Thymus (tissue), 11 donors: Measurements from ENCODE around the gene ASCC1. TPM values are rescaled to one million over a fixed set of nuclear protein-coding genes. Genes with fewer than 3 reads are reported as not detected.
A peak's percentile ranks its signal among the peaks of the same experiment; 100 is the strongest.

Source experiments
- DNase-seq, 9 donors: peaks; one replicate each; pipeline ENCODE4 v3.0.0-alpha.2; 2013; ENCODE audit warnings: low spot score in 9 of 9, low read depth in 6 of 9, missing footprints in 1 of 9
- H3K27ac ChIP-seq, 2 donors: one replicate each; pipeline ENCODE4 v1.5.1; 2013; ENCODE audit warnings: control low read depth in 1 of 2, low read depth in 1 of 2, low read length in 1 of 2, mild to moderate bottlenecking in 1 of 2, moderate library complexity in 1 of 2
- H3K27me3 ChIP-seq, 2 donors: one replicate each; pipeline ENCODE4 v1.5.1; 2013; ENCODE audit warnings: low read length in 1 of 2; ENCODE audit not compliant: control insufficient read depth in 2 of 2, insufficient read depth in 1 of 2
- H3K36me3 ChIP-seq, 2 donors: one replicate each; pipeline ENCODE4 v1.5.1; 2013; ENCODE audit warnings: low read length in 1 of 2, mild to moderate bottlenecking in 1 of 2, moderate library complexity in 1 of 2; ENCODE audit not compliant: control insufficient read depth in 2 of 2, insufficient read depth in 2 of 2
- H3K4me1 ChIP-seq, 2 donors: one replicate each; pipeline ENCODE4 v1.5.1; 2013; ENCODE audit warnings: low read length in 2 of 2; ENCODE audit not compliant: control insufficient read depth in 2 of 2, insufficient read depth in 2 of 2
- H3K4me3 ChIP-seq, 2 donors: one replicate each; pipeline ENCODE4 v1.5.1; 2013; ENCODE audit warnings: low read length in 2 of 2, control low read depth in 1 of 2, mild to moderate bottlenecking in 1 of 2
- H3K9me3 ChIP-seq, 2 donors: one replicate each; pipeline ENCODE4 v1.5.1; 2013; ENCODE audit warnings: low read length in 1 of 2, mild to moderate bottlenecking in 1 of 2; ENCODE audit not compliant: control insufficient read depth in 2 of 2, insufficient read depth in 1 of 2
- WGBS: extraction: QIAGEN DNeasy Blood & Tissue Kit; methylation state at CpG from one replicate; pipeline ENCODE4 v1.1.7; 2013; 5-methylcytosine and 5-hydroxymethylcytosine counted together
- polyA plus RNA-seq: library from polyadenylated mRNA; stranded (reverse); fragments of 200-250 nt; gene quantifications from one replicate; pipeline ENCODE4 v1.2.3, GENCODE V29; 2013
- total RNA-seq: library from RNA; stranded (reverse); fragments of 120-200 nt; gene quantifications from one replicate; pipeline ENCODE4 v1.2.4, GENCODE V29; 2013
- donor health status: healthy.

The ASCC1 gene
- total and polyA plus RNA-seq, 2 donors, result 22.1 to 29.7 TPM

DNA sequence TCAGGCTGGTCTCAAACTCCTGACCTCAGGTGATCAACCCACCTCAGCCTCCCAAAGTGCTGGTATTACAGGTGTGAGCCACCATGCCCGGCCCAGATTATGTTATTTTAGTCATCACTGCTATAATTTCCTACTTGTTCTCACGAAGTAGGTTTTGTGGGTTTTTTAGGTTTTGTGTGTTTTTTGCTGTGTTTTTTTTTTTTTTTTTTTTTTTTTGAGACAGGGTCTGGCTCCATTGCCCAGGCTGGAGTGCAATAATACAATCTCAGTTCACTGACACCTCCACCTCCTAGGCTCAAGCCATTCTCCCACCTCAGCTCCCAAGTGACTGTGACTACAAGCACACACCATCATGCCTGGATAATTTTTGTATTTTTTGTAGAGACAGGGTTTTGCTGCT, 21.1 kb downstream of the ASCC1 start:
- 95% methylated on average over 2 of the region's 2 CpGs for WGBS
- Histone ChIP-seq H3K4me1 (no peaks in the 10 kb centered on the region), H3K36me3 (peaks cover 16 to 22% of the 10 kb centered on the region in 2 donors), H3K9me3 (no peaks in the 10 kb centered on the region), H3K4me3 (no peak overlapping the region), H3K27me3 (no peaks in the 10 kb centered on the region), H3K27ac (no peak overlapping the region)
- DNase-seq, result no peak

DNA sequence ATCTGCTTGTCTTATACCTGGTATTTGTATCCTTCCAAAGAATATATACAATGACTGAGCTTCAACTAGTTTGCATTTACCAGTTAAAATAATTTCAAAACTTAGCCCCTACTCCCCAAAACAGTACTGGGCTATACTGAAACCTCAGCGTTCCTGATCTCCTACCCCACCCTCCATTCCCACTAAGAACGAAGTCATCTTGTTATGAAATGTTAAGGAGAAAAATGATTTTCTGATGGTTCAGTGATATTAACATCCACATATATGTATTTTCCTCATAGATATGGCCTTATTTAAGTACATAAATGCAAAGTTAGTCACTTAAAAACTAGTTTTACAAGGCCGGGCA, 29.1 kb downstream of the ASCC1 start:
- Histone ChIP-seq H3K27ac (peak overlapping the region in 1 of 2 donors; percentile 32), H3K36me3 (peaks cover 0 to 7% of the 10 kb centered on the region in 2 donors), H3K9me3 (peaks cover 0 to 3% of the 10 kb centered on the region in 2 donors), H3K4me1 (no peaks in the 10 kb centered on the region), H3K27me3 (no peaks in the 10 kb centered on the region), H3K4me3 (no peak overlapping the region)
- DNase-seq, result no peak
- 96% methylated on average over 3 of the region's 3 CpGs for WGBS

DNA sequence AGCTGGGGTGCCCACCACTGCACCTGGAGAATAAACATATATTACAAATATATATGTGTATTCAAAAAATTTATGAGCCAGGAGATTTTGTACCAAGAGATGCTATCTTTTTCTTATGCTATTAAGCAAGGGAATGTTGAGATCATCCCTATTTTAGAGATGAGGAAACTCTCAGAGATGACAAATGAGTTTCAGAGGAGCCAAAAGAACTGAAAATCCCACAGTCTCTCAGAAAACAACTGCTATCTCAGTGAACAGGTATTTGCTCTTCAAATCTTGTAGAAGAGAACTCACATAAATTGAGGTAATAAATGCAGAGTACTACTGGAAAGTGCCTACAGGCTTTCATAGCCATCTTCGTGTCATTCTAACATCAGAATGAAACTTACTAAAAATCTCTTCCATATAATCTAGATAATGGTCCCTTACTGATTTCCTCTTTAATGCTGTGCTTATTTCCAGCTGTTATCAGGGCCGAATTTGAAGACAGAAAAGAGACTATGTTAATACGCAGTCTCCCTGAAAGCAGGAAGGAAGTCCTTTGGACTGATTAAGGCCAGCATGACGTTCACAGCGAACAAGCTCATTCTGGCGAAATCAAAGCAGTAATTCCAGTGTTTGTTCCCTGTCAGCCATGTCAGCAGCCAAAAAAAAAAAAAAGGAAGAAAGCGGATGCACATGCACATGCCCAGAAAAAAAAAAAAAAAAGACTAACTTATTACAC, 29.7 kb downstream of the ASCC1 start:
- Histone ChIP-seq H3K36me3 (peaks cover 0 to 7% of the 10 kb centered on the region in 2 donors), H3K4me3 (no peak overlapping the region), H3K4me1 (no peaks in the 10 kb centered on the region), H3K9me3 (peaks cover 0 to 3% of the 10 kb centered on the region in 2 donors), H3K27me3 (no peaks in the 10 kb centered on the region), H3K27ac (peak overlapping the region; percentile 18 to 55)
- DNase-seq, result no peak
- WGBS, result 62% methylated on average over 7 of the region's 7 CpGs

DNA sequence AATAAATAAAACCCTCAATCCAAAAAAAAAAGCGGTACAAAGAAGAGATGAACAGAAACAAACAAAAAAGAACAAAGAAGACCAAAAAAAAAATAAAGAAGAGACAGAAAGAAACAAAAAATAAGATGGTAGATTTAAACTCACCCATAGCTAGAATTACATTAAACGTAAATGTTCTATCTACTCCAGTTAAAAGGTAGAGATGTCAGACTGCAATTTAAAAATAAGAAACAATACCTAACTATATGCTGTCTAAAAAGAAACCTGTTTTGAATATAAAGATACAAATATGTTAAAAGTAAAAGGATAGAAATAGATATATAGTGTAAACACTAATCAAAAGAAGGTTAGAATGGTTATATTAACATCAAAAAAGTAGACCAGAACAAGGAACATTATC, 31.9 kb downstream of the ASCC1 start:
- H3K36me3 ChIP-seq, result peaks cover 2% of the 10 kb centered on the region in 2 donors
- no peak for DNase-seq
- no peaks in the 10 kb centered on the region for H3K27me3 ChIP-seq
- H3K9me3 ChIP-seq, result peaks cover 0 to 3% of the 10 kb centered on the region in 2 donors
- WGBS, result 98% methylated on average over 2 of the region's 2 CpGs
- H3K4me1 ChIP-seq, result no peaks in the 10 kb centered on the region
- H3K4me3 ChIP-seq, result no peak overlapping the region
- no peak overlapping the region for H3K27ac ChIP-seq

DNA sequence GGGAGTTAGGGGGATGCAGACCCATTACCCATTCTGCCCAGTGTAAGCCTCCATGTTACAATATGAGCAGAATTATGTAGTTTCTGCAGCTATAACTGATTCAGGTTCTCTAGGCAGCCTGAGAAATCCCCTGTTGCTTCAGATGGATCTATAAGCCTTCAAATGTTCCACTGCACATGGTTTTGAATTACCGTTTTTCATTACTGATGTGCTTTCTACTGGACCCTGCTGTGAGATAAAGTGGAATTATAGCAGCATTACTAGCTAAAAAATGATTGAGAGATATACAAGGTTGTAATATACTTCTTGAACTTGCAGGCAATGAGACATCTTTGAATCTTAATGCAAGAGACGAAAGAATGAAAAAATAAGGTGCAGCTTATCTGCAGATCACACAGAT, 38.6 kb downstream of the ASCC1 start:
- no peak overlapping the region for H3K4me3 ChIP-seq
- no peaks in the 10 kb centered on the region for H3K27me3 ChIP-seq
- H3K36me3 ChIP-seq, result peaks cover 6 to 9% of the 10 kb centered on the region in 2 donors
- DNase-seq, result no peak
- H3K27ac ChIP-seq, result no peak overlapping the region
- 98% methylated on average over 2 of the region's 2 CpGs for WGBS
- no peaks in the 10 kb centered on the region for H3K4me1 ChIP-seq
- H3K9me3 ChIP-seq, result no peaks in the 10 kb centered on the region

DNA sequence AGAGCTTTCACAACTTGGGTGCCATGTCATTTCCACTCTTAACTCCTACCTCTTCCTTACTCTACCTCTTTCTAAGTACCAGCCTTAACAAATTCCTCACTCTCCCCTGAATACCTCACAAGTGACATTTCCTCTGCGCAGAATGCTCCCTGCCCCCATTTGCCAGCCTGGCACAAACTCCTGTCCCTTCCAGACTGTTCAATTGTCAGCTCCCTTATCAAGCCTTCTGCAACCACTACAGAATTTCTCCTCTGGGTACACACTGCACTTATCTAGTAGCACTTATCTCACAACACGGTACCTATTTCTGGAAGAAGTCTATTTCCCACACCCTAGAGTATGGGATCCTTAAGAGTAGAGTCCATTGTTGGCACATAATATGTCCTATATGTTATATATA, 39.4 kb downstream of the ASCC1 start:
- Histone ChIP-seq H3K4me1 (no peaks in the 10 kb centered on the region), H3K27me3 (no peaks in the 10 kb centered on the region), H3K4me3 (no peak overlapping the region), H3K9me3 (no peaks in the 10 kb centered on the region), H3K27ac (no peak overlapping the region), H3K36me3 (peaks cover 6 to 9% of the 10 kb centered on the region in 2 donors)
- 96% methylated on average over 2 of the region's 2 CpGs for WGBS
- DNase-seq, result no peak

DNA sequence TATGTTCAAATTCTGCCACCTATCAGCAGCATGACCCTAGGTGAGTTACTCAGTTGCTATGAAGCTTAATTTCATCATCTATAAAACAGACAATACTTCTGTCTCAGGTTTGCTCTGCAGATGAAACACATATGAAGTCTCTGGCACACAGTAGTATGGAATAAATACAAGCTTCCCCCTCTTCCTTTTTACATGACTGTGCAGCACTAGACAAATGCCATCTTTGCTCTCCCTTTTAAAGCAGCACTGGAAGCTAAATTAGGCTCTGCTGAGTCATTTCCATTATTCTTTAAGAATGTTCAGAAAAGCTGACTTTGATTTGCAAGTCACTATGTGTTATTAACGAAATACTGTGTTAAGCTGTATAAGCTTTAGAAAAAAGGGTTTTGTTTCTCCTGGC, 40.9 kb downstream of the ASCC1 start:
- no peaks in the 10 kb centered on the region for H3K4me1 ChIP-seq
- 34% methylated on average over 1 of the region's 1 CpG for WGBS
- H3K4me3 ChIP-seq, result no peak overlapping the region
- peaks cover 6 to 9% of the 10 kb centered on the region in 2 donors for H3K36me3 ChIP-seq
- H3K27ac ChIP-seq, result no peak overlapping the region
- H3K9me3 ChIP-seq, result no peaks in the 10 kb centered on the region
- no peak for DNase-seq
- H3K27me3 ChIP-seq, result no peaks in the 10 kb centered on the region

DNA sequence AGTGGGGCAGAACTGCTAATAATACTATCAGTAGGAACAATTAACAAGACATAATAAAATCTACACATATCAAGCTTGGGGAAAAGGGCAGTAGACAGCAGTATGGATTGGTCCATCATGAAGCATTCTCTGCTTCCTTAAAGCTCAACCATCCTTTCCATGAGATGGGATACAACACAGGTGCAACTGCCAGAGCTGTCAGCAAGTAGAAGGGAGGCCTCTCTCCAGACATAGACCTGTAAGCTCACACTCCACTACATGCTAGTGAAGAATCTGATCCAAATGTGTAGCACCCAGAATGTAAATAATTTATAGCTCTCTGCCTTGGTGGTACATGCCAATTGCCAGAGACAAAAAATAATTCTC, 41.8 kb downstream of the ASCC1 start:
- Histone ChIP-seq H3K4me1 (no peaks in the 10 kb centered on the region), H3K36me3 (peaks cover 5 to 9% of the 10 kb centered on the region in 2 donors), H3K9me3 (no peaks in the 10 kb centered on the region), H3K4me3 (no peak overlapping the region), H3K27me3 (no peaks in the 10 kb centered on the region), H3K27ac (no peak overlapping the region)
- DNase-seq, result no peak

DNA sequence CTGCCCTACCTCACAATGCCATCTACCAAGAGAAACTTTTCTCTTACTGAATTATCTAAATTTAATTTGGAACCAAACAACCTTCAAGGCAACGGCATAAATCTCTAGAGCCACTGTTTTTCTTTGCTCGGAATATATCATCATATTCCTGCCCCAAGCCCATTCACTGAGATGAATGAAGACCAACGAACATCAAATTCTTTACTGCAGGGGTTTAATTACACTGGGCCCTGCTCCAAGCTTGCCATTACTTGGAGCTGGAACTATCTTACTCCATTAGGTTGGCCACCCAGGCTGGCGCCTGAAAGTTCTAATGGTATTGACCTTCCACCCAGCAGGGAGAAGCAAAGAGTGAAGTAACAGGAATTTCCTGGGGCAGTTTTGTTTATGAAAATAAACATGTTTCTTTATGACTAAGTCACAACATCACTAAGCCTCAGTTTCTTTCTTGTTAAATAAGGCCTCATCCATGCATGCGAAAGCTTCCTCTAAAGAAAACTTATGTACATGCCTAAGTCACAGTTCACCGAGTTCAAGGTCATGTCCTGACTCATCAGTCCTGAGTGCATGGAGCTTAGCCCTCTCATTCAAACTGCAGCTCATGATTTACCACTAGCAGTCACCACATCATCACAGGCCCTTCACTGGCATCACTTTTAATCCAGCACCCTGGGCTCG, 42.3 kb downstream of the ASCC1 start:
- no peak overlapping the region for H3K4me3 ChIP-seq
- no peak for DNase-seq
- H3K27me3 ChIP-seq, result no peaks in the 10 kb centered on the region
- WGBS, result 95% methylated on average over 7 of the region's 7 CpGs
- peaks cover 0 to 10% of the 10 kb centered on the region in 2 donors for H3K36me3 ChIP-seq
- H3K27ac ChIP-seq, result no peak overlapping the region
- H3K4me1 ChIP-seq, result no peaks in the 10 kb centered on the region
- H3K9me3 ChIP-seq, result no peaks in the 10 kb centered on the region
